Measurements from ENCODE around the gene ANKUB1.

DNA sequence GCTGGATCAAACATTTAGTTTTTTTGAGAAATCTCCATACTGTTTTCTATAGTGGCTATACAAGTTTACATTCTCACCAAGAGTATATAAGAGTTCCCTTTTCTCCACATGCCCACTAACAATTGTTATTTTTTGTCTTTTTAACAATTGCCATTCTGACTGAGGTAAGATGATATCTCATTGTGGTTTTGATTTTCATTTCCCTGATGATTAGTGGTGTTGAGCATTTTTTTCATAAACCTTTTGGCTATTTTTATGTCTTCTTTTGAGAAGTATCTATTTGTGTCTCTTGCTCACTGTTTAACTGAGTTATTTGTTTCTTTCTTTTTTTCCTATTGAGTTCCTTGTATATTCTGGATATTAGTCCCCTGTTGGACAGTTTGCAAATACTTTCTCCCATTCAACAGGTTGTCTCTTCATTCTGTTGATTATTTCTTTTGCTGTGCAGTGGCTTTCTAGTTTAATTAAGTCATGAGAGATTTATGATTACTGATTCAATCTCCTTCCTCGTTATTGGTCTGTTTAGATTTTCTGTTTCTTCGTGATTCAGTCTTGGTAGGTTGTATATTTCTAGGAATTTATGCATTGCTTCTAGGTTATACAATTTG lies 13.9 kb upstream of the ANKUB1 start:
- TF ChIP-seq CTCF (IDR thresholded peaks at IDR 0.05) (no peak), POLR2AphosphoS5 (IDR thresholded peaks at IDR 0.05; ENCODE audit: low read depth, low read length) (no peak)

All from Panc1 (cell line).